ENCODE results near the gene MND1. TPM values are rescaled to one million over a fixed set of nuclear protein-coding genes. Genes with fewer than 3 reads are reported as not detected.

MND1 gene
- total RNA-seq, 6 experiments from 2014 or later, result 0.22 to 1.8 (median 0.86) TPM; not detected in 1

DNA sequence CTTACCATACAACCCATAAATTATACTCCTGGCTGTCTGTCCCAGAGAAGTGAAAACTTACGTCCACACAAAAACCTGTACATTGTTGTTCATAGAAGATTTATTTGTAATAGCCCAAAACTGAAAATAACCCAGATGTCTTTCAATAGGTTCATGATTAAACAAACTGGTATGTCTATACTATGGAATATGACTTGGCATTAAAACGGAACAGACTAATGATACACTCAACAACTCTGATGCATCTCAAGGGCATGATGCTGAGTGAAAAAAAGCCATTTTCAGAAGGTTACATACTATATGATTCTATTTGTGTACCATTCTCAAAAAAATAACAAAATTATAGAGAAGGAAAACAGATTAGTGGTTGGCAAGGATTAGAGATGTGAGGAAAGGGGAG is 11.6 kb upstream of the MND1 start:
- H3K27ac ChIP-seq, result no peak overlapping the region
- H3K4me3 ChIP-seq, result no peak overlapping the region
- WGBS (ENCODE audit: insufficient coverage, low coverage, low lambda C conversion rate, missing lambda C conversion rate), result 100% methylated on average over 2 of the region's 2 CpGs
- ATAC-seq, result no peak
- intact Hi-C loops (cut with DNase I), result no loop called here
- H3K36me3 ChIP-seq, result peaks cover 0 to 2% (median 0%) of the 10 kb centered on the region in 4 donors
- H3K4me1 ChIP-seq, result no peaks in the 10 kb centered on the region
- H3K9me3 ChIP-seq, result no peaks in the 10 kb centered on the region
- H3K27me3 ChIP-seq, result no peaks in the 10 kb centered on the region
- TF ChIP-seq, protein P1, sequence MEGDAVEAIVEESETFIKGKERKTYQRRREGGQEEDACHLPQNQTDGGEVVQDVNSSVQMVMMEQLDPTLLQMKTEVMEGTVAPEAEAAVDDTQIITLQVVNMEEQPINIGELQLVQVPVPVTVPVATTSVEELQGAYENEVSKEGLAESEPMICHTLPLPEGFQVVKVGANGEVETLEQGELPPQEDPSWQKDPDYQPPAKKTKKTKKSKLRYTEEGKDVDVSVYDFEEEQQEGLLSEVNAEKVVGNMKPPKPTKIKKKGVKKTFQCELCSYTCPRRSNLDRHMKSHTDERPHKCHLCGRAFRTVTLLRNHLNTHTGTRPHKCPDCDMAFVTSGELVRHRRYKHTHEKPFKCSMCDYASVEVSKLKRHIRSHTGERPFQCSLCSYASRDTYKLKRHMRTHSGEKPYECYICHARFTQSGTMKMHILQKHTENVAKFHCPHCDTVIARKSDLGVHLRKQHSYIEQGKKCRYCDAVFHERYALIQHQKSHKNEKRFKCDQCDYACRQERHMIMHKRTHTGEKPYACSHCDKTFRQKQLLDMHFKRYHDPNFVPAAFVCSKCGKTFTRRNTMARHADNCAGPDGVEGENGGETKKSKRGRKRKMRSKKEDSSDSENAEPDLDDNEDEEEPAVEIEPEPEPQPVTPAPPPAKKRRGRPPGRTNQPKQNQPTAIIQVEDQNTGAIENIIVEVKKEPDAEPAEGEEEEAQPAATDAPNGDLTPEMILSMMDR (IDR thresholded peaks at IDR 0.05), result no peak
- TF ChIP-seq POLR2A (IDR thresholded peaks at IDR 0.05), result no peak
- no peak for DNase-seq

DNA sequence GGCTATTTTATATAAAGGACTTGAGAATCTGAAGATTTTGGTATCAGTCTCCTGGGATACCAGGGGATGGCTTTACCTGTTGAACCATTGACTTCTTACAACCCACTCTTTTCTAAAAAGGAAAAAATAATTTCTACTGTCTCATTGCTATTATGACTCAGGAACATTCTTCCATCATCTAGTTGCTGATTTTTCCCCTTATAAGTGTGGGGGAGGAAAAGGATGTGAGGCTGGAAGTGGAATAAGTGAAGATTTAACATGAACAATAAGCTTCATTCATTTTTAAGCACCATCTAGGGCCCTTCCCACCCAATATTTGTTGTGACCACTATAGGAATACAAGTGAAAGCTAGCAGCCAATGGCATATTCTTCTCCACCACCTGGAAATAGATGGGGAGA is 10.6 kb upstream of the MND1 start:
- intact Hi-C loops (cut with DNase I), result no loop called here
- Histone ChIP-seq H3K4me3 (no peak overlapping the region), H3K27ac (no peak overlapping the region), H3K9me3 (no peaks in the 10 kb centered on the region), H3K4me1 (no peaks in the 10 kb centered on the region), H3K27me3 (no peaks in the 10 kb centered on the region), H3K36me3 (peaks cover 0 to 2% (median 0%) of the 10 kb centered on the region in 4 donors)
- ATAC-seq, result no peak
- TF ChIP-seq POLR2A (IDR thresholded peaks at IDR 0.05), result no peak
- TF ChIP-seq, protein P1 (IDR thresholded peaks at IDR 0.05), result no peak
- DNase-seq, result no peak

DNA sequence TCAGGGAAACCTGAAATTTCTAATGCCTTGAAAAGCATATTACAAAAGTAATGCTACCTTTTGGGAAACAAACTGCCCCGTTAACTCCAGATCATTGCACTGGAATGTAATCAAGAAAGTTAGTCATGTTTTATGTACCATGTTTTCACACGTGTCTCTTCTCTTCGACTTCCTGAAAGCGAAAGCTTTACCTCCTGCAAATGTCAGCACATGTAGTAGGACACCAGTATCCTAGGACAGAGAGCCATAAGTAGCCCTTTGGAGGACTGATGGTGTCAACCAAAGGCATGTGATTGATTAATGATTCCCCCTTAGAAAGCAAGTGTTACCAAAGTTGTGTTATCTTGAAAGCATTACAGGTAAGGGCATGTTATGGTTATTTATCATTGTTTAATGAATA is 8.8 kb upstream of the MND1 start:
- TF ChIP-seq, protein P1 (IDR thresholded peaks at IDR 0.05), result no peak
- no peak for TF ChIP-seq POLR2A (IDR thresholded peaks at IDR 0.05)
- intact Hi-C loops (cut with DNase I), result no loop called here
- Histone ChIP-seq H3K4me3 (no peak overlapping the region), H3K27me3 (no peaks in the 10 kb centered on the region), H3K36me3 (peaks cover 0 to 2% (median 0%) of the 10 kb centered on the region in 4 donors), H3K9me3 (no peaks in the 10 kb centered on the region), H3K27ac (no peak overlapping the region), H3K4me1 (no peaks in the 10 kb centered on the region)
- DNase-seq (no peak), ATAC-seq (no peak)
- WGBS (ENCODE audit: insufficient coverage, low coverage, low lambda C conversion rate, missing lambda C conversion rate), result 84% methylated on average over 4 of the region's 4 CpGs

DNA sequence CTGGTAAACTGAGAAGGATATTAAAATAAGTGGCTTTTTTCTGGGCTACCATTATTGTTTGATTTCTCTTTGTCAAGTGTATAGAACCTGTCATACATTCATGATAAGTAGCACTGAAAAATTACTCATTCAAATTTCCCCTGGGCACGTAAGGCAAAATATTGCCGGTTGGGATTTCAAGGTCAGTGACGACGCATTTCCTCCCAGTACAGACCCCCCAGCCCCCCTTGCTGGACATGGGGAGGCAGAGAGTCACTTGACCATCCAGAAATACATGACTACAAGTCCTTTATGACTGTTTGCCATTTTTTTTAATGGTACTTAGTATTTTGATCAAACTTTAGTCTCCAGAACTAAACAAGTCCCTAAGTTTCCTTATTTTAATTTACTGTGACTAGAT is 6.8 kb upstream of the MND1 start:
- Histone ChIP-seq H3K27me3 (no peaks in the 10 kb centered on the region), H3K36me3 (peaks cover 0 to 2% (median 0%) of the 10 kb centered on the region in 4 donors), H3K27ac (no peak overlapping the region), H3K4me3 (no peak overlapping the region), H3K4me1 (no peaks in the 10 kb centered on the region), H3K9me3 (no peaks in the 10 kb centered on the region)
- intact Hi-C loops (cut with DNase I), result no loop called here
- 66% methylated on average over 3 of the region's 4 CpGs for WGBS (ENCODE audit: insufficient coverage, low coverage, low lambda C conversion rate, missing lambda C conversion rate)
- TF ChIP-seq POLR2A (IDR thresholded peaks at IDR 0.05), result no peak
- TF ChIP-seq, protein P1 (IDR thresholded peaks at IDR 0.05), result no peak
- DNase-seq, result no peak
- ATAC-seq, result peak in 1 of 4 donors; percentile 27

DNA sequence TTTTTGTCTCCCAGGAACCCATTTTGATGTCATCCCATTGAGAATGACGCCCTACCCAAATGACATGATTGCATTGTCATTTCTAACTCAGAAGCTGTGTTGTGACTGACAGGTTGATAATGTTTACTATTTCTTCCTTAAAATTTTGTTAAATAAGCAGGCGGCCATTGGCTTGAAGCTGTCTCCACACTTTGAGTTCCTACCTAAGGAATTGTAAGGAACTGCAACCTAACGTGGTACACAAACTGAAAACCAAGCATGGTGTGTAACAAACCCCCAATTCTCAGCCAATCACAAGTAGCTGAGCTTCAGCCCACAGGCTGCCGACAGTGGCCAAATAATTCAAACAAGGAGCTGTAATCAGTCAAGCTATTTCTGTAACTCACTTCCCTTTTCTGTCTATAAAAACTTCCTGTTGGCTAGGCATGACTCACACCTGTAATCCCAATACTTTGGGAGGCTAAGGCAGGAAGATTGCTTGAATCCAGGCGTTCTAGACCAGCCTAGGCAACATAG is 2.9 kb upstream of the MND1 start:
- ATAC-seq (peak in 1 of 4 donors; percentile 27), DNase-seq (no peak)
- H3K27me3 ChIP-seq, result no peaks in the 10 kb centered on the region
- intact Hi-C loops (cut with DNase I), result no loop called here
- peaks cover 0 to 8% (median 0%) of the 10 kb centered on the region in 4 donors for H3K4me1 ChIP-seq
- H3K36me3 ChIP-seq, result no peaks in the 10 kb centered on the region
- WGBS (ENCODE audit: insufficient coverage, low coverage, low lambda C conversion rate, missing lambda C conversion rate), result 26% methylated on average over 5 of the region's 5 CpGs
- TF ChIP-seq, protein P1 (IDR thresholded peaks at IDR 0.05), result no peak
- no peak for TF ChIP-seq POLR2A (IDR thresholded peaks at IDR 0.05)
- H3K9me3 ChIP-seq, result no peaks in the 10 kb centered on the region
- no peak overlapping the region for H3K27ac ChIP-seq
- H3K4me3 ChIP-seq, result no peak overlapping the region

Data from right lobe of liver (tissue), 6 donors.